Measurements from ENCODE around the gene TMPRSS12. TPM values are rescaled to one million over a fixed set of nuclear protein-coding genes. Genes with fewer than 3 reads are reported as not detected.

Gene TMPRSS12
- total RNA-seq, 1 experiment from 2014 or later, result not detected

DNA sequence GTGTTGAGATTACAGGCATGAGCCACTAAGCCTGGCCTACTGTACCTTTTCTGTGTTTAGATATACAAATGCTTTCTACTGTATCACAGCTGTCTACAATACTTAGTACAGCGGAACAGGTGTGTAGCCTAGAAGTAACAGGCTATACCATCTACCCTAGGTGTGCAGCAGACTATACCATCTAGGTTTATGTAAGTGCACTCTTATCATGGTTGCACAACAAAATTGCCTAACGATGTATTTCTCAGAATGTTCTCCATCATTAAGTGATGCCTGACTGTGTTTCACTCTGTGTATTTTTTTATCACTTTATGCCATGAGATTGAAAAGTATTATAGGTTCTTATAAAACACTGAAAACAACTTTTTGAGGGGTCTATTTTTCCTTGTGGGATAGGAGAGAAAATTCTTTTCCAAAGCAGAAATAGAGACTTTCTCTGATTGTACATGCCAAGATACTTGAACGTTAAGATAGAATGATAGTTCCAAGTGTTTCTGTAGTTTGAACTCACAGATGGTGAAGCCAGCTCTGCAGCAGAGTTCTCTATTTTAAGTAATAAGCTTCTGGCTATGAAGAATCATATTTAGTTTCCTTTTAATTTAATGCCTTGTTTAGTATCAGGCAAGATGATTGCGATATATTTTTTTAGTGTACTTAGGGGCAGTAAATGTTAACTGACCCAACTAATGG lies 17.0 kb downstream of the TMPRSS12 start:
- intact Hi-C loops (cut with micrococcal nuclease), result no loop called here

More for the DNA sequence above, 17.0 kb downstream of the TMPRSS12 start:
- no peak overlapping the region for H3K4me2 ChIP-seq (ENCODE audit: low read length)
- POLR2A ChIA-PET, result no interaction called here
- DNase-seq (ENCODE audit: low read depth, low spot score), result no peak
- H3K4me3 ChIP-seq (replicated peaks in 1 of 2; ENCODE audit: low read depth in 1 of 2, low read length in 2 of 2), result no peak overlapping the region
- H3K27me3 ChIP-seq (ENCODE audit: insufficient read depth, low read length), result no peaks in the 10 kb centered on the region
- peaks cover 0 to 7% of the 10 kb centered on the region in 2 experiments; a peak in 1 of 4 replicates for H3K4me1 ChIP-seq (ENCODE audit: control insufficient read depth in 1 of 2, insufficient read depth in 2 of 2, low read length in 2 of 2)
- no TSS peak for BruUV-seq (replicated peaks)
- H2AFZ ChIP-seq (ENCODE audit: low read depth, low read length, poor library complexity, severe bottlenecking), result no peak overlapping the region
- H3K27ac ChIP-seq (ENCODE audit: low read depth, low read length), result no peak overlapping the region
- ATAC-seq, result no peak
- H3K9me3 ChIP-seq (ENCODE audit: control insufficient read depth in 1 of 2, insufficient read depth in 1 of 2, low read depth in 1 of 2, low read length in 2 of 2), result no peaks in the 10 kb centered on the region
- H3K36me3 ChIP-seq (ENCODE audit: control insufficient read depth in 1 of 2, insufficient read depth in 2 of 2, low read length in 2 of 2), result no peaks in the 10 kb centered on the region
- RAD21 ChIA-PET (ENCODE audit: low non-redundant PET in 1 of 2, low total read pairs in 2 of 2, uncharacterized antibody in 2 of 2, unreplicated experiment in 2 of 2), result no interaction called here
- H4K20me1 ChIP-seq (ENCODE audit: insufficient read depth), result no peaks in the 10 kb centered on the region
- no peak overlapping the region for H3K9ac ChIP-seq (ENCODE audit: low read length)
- H3K9me2 ChIP-seq (ENCODE audit: insufficient read depth), result no peaks in the 10 kb centered on the region
- H3K79me2 ChIP-seq (ENCODE audit: insufficient read depth, low read length), result no peaks in the 10 kb centered on the region
- CTCF ChIA-PET, result no interaction called here
- no peak for TF ChIP-seq JUND (IDR thresholded peaks at IDR 0.05)
- TF ChIP-seq TCF7L2 (IDR thresholded peaks at IDR 0.05; ENCODE audit: borderline replicate concordance, extremely low read depth, insufficient read depth, insufficient read length), result no peak
- no peak for TF ChIP-seq ELF1 (IDR thresholded peaks at IDR 0.05; ENCODE audit: borderline replicate concordance, low read depth)
- TF ChIP-seq, protein P1, sequence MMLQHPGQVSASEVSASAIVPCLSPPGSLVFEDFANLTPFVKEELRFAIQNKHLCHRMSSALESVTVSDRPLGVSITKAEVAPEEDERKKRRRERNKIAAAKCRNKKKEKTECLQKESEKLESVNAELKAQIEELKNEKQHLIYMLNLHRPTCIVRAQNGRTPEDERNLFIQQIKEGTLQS (IDR thresholded peaks at IDR 0.05), result no peak
- TF ChIP-seq, protein P2, sequence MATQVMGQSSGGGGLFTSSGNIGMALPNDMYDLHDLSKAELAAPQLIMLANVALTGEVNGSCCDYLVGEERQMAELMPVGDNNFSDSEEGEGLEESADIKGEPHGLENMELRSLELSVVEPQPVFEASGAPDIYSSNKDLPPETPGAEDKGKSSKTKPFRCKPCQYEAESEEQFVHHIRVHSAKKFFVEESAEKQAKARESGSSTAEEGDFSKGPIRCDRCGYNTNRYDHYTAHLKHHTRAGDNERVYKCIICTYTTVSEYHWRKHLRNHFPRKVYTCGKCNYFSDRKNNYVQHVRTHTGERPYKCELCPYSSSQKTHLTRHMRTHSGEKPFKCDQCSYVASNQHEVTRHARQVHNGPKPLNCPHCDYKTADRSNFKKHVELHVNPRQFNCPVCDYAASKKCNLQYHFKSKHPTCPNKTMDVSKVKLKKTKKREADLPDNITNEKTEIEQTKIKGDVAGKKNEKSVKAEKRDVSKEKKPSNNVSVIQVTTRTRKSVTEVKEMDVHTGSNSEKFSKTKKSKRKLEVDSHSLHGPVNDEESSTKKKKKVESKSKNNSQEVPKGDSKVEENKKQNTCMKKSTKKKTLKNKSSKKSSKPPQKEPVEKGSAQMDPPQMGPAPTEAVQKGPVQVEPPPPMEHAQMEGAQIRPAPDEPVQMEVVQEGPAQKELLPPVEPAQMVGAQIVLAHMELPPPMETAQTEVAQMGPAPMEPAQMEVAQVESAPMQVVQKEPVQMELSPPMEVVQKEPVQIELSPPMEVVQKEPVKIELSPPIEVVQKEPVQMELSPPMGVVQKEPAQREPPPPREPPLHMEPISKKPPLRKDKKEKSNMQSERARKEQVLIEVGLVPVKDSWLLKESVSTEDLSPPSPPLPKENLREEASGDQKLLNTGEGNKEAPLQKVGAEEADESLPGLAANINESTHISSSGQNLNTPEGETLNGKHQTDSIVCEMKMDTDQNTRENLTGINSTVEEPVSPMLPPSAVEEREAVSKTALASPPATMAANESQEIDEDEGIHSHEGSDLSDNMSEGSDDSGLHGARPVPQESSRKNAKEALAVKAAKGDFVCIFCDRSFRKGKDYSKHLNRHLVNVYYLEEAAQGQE (IDR thresholded peaks at IDR 0.05; ENCODE audit: low read depth), result no peak
- TF ChIP-seq, protein P3, sequence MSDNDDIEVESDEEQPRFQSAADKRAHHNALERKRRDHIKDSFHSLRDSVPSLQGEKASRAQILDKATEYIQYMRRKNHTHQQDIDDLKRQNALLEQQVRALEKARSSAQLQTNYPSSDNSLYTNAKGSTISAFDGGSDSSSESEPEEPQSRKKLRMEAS (IDR thresholded peaks at IDR 0.05), result no peak
- no peak for TF ChIP-seq EGR1 (IDR thresholded peaks at IDR 0.05; ENCODE audit: low read depth)
- TF ChIP-seq POLR2AphosphoS5 (IDR thresholded peaks at IDR 0.05; ENCODE audit: low read depth, low read length), result no peak
- no peak for TF ChIP-seq EZH2phosphoT487 (IDR thresholded peaks at IDR 0.05; ENCODE audit: borderline replicate concordance)
- no peak for TF ChIP-seq POLR2A (IDR thresholded peaks at IDR 0.05; ENCODE audit: borderline replicate concordance, extremely low read depth, insufficient read depth, insufficient read length)
- TF ChIP-seq FOSL1 (IDR thresholded peaks at IDR 0.05; ENCODE audit: low read depth), result no peak

All from HCT116 (cell line).